ENCODE measurements around the gene CTIF.

GRCh38 chr18:48887905-48888772, 349.3 kb downstream of the CTIF start:
- TF ChIP-seq CTCF (IDR thresholded peaks at IDR 0.05; ENCODE audit: low read length) (no peak), EZH2 (optimal IDR thresholded peaks at IDR 0.05; ENCODE audit: low read depth, low read length) (no peak), EZH2phosphoT487 (IDR thresholded peaks at IDR 0.05; ENCODE audit: low read length) (no peak)

Data from MM.1S (cell line).